Measurements from ENCODE around the gene CADM2.

Gene CADM2

GRCh38 chr3:85864896-85865295, 906.1 kb downstream of the CADM2 start:
- Mint-ChIP-seq H3K27me3 (ENCODE audit: low read depth, poor library complexity) (peaks cover 9% of the 10 kb centered on the region), H3K36me3 (ENCODE audit: low read depth) (no peaks in the 10 kb centered on the region), H3K4me1 (no peaks in the 10 kb centered on the region), H3K9me3 (no peaks in the 10 kb centered on the region), H3K27ac (no peak overlapping the region), H3K4me3 (no peak overlapping the region)
- DNase-seq, result no peak
- TF ChIP-seq, protein P1, sequence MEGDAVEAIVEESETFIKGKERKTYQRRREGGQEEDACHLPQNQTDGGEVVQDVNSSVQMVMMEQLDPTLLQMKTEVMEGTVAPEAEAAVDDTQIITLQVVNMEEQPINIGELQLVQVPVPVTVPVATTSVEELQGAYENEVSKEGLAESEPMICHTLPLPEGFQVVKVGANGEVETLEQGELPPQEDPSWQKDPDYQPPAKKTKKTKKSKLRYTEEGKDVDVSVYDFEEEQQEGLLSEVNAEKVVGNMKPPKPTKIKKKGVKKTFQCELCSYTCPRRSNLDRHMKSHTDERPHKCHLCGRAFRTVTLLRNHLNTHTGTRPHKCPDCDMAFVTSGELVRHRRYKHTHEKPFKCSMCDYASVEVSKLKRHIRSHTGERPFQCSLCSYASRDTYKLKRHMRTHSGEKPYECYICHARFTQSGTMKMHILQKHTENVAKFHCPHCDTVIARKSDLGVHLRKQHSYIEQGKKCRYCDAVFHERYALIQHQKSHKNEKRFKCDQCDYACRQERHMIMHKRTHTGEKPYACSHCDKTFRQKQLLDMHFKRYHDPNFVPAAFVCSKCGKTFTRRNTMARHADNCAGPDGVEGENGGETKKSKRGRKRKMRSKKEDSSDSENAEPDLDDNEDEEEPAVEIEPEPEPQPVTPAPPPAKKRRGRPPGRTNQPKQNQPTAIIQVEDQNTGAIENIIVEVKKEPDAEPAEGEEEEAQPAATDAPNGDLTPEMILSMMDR (IDR thresholded peaks at IDR 0.05), result no peak

- H3K4me1 Mint-ChIP-seq, result no peaks in the 10 kb centered on the region
- no peak for DNase-seq
- TF ChIP-seq, protein P1 (IDR thresholded peaks at IDR 0.05), result no peak
- H3K4me3 Mint-ChIP-seq, result no peak overlapping the region
- peaks cover 3% of the 10 kb centered on the region for H3K27me3 Mint-ChIP-seq (ENCODE audit: low read depth, poor library complexity)
- no peaks in the 10 kb centered on the region for H3K36me3 Mint-ChIP-seq (ENCODE audit: low read depth)
- H3K27ac Mint-ChIP-seq, result no peak overlapping the region
- no peaks in the 10 kb centered on the region for H3K9me3 Mint-ChIP-seq
Observed at GRCh38 chr3:85867072-85867471, 908.3 kb downstream of the CADM2 start.

GRCh38 chr3:85875589-85875988, 916.8 kb downstream of the CADM2 start:
- H3K4me3 Mint-ChIP-seq, result no peak overlapping the region
- no peak for DNase-seq
- TF ChIP-seq, protein P1 (IDR thresholded peaks at IDR 0.05), result no peak
- no peaks in the 10 kb centered on the region for H3K9me3 Mint-ChIP-seq
- H3K36me3 Mint-ChIP-seq (ENCODE audit: low read depth), result no peaks in the 10 kb centered on the region
- no peaks in the 10 kb centered on the region for H3K4me1 Mint-ChIP-seq
- H3K27me3 Mint-ChIP-seq (ENCODE audit: low read depth, poor library complexity), result no peaks in the 10 kb centered on the region
- H3K27ac Mint-ChIP-seq, result no peak overlapping the region

DNA sequence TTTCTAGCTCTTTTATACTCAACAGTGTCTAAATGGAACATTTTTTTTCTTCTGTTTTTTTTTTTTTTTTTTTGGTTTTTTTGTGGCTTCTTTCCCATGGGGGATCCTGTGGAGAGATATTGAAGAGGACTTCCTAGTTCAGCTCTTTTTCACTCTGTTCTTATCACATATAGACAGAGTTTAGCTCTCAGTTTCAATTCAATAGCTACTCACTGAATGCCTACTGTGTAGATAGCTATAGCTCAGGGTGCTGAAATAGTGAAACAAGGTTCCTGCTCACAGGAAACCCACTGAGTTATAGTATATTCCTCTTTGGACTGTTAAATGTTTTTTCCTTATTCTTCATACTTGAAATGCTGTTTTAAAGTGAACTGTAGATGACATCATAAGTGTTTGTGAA, 918.8 kb downstream of the CADM2 start:
- no peaks in the 10 kb centered on the region for H3K9me3 Mint-ChIP-seq
- H3K4me1 Mint-ChIP-seq, result no peaks in the 10 kb centered on the region
- H3K36me3 Mint-ChIP-seq (ENCODE audit: low read depth), result no peaks in the 10 kb centered on the region
- no peaks in the 10 kb centered on the region for H3K27me3 Mint-ChIP-seq (ENCODE audit: low read depth, poor library complexity)
- DNase-seq, result no peak
- TF ChIP-seq, protein P1 (IDR thresholded peaks at IDR 0.05), result no peak
- H3K4me3 Mint-ChIP-seq, result no peak overlapping the region
- H3K27ac Mint-ChIP-seq, result no peak overlapping the region

DNA sequence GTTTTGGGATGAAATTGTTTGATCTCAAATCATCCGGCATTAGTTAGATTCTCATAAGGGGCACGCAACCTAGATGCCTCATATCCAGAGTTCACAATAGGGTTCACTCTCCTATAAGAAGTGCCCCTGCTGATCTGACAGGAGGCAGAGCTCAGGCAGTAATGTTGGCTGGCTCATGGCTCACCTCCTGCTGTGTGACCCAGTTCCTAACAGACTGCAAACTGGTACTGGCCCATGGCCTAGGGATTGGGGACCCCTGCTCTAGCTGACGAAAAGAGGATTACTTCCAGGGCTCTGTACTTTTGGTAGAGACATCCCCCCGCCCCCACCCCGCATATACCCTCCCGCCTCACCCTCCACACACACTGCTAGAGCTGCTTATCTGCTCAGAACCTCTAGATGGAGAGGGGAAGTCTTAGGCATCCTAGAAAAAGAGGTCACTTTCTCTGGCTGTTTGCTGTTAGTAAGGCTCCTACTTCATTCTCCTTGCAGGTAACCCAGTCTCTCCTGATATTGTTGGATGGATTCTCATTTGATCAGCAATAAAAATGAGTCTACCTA, 923.1 kb downstream of the CADM2 start:
- TF ChIP-seq, protein P1 (IDR thresholded peaks at IDR 0.05), result no peak
- Mint-ChIP-seq H3K27me3 (ENCODE audit: low read depth, poor library complexity) (peaks cover 4% of the 10 kb centered on the region), H3K4me3 (no peak overlapping the region), H3K9me3 (no peaks in the 10 kb centered on the region), H3K27ac (no peak overlapping the region), H3K4me1 (no peaks in the 10 kb centered on the region), H3K36me3 (ENCODE audit: low read depth) (no peaks in the 10 kb centered on the region)
- no peak for DNase-seq

DNA sequence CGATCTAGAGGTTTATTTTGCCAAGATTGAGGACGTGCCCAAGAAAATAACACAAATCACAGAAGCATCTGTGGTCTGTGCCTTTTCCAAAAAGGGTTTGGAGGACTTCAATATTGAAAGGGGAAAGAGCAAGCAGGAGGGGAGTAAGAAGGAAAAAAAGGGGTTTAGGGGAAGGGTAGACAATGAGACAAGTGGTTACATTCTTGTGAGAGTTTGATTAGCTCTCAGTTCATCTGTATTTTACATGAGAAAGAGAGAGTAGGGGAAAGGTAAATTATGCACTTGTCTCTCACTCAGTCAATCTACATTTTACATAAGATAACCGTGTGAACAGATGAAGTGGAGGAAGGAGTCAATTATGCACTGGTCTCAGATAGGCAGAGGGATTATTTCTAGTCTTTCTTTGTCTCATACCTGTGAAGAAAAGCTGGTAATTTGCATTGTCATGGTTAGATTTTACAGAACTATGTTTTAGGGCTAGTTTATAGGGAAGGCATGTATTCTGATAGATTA, 931.3 kb downstream of the CADM2 start:
- no peaks in the 10 kb centered on the region for H3K36me3 Mint-ChIP-seq (ENCODE audit: low read depth)
- no peaks in the 10 kb centered on the region for H3K4me1 Mint-ChIP-seq
- TF ChIP-seq, protein P1 (IDR thresholded peaks at IDR 0.05), result no peak
- DNase-seq, result no peak
- H3K27ac Mint-ChIP-seq, result no peak overlapping the region
- H3K4me3 Mint-ChIP-seq, result no peak overlapping the region
- peaks cover 12% of the 10 kb centered on the region for H3K9me3 Mint-ChIP-seq
- peaks cover 4% of the 10 kb centered on the region for H3K27me3 Mint-ChIP-seq (ENCODE audit: low read depth, poor library complexity)
